OCI-LY3 (cell line): ENCODE data around the gene TBC1D16.

Experiments used
- EZH2phosphoT487 ChIP-seq: fragments of 200-600 bp; shearing (Covaris generic); IDR thresholded peaks from 2 replicates; pipeline ENCODE4 v1.6.1; 2018; ENCODE audit warnings: antibody characterized with exemption, mixed run types, low read depth
- TF ChIP-seq, protein P1 (sequence below): fragments of 200-600, 300-600 bp; sonication (generic); IDR thresholded peaks from 2 replicates; pipeline ENCODE4 v1.5.1; 2014; ENCODE audit warnings: antibody characterized with exemption, low read length, low read depth

DNA sequence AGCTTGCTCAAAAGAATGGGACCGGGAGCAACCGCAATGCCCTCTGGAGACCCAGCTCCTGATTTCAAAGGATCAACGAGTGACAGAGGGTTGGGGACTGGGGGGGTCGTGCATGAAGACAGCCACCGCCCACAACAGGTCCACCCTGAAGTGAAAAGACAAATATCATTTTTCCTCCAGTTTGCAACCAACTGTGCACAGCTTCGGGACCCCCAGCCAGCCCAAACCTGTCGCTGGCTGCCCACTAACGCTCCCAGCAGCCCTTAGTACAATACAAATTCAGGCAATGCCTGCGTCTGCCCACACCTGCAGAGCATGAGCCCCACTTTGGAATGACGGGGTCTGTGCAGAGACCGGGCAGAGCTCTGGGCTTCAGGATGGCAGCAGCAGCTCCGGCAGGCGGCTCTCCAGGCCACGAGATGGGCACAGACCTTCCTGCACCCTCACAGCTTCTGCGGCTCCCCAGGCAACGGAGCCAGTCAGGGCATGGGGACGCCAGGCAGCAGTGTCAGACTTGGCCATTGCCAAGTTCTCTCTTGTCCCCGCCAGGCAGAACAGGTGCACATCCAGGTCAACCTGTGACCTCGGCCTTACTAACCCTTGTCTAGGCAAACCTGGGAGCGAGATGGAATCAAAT lies 60.1 kb downstream of the TBC1D16 start:
- TF ChIP-seq, protein P1, sequence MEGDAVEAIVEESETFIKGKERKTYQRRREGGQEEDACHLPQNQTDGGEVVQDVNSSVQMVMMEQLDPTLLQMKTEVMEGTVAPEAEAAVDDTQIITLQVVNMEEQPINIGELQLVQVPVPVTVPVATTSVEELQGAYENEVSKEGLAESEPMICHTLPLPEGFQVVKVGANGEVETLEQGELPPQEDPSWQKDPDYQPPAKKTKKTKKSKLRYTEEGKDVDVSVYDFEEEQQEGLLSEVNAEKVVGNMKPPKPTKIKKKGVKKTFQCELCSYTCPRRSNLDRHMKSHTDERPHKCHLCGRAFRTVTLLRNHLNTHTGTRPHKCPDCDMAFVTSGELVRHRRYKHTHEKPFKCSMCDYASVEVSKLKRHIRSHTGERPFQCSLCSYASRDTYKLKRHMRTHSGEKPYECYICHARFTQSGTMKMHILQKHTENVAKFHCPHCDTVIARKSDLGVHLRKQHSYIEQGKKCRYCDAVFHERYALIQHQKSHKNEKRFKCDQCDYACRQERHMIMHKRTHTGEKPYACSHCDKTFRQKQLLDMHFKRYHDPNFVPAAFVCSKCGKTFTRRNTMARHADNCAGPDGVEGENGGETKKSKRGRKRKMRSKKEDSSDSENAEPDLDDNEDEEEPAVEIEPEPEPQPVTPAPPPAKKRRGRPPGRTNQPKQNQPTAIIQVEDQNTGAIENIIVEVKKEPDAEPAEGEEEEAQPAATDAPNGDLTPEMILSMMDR = no peak
- no peak for TF ChIP-seq EZH2phosphoT487
